Panc1 (cell line): ENCODE data around the gene IKBKG.

ENCODE experiments used
- TF ChIP-seq, protein P1 (sequence below): fragments of 450-650 bp; IDR thresholded peaks from 2 replicates; pipeline ENCODE4 v1.5.1; 2017; ENCODE audit warnings: mild to moderate bottlenecking
- TF ChIP-seq, protein P2 (sequence below), 2 experiments: IDR thresholded peaks; 2 replicates each; pipeline ENCODE4 v1.6.1; 2011 to 2012; ENCODE audit warnings: low read depth in 2 of 2, control low read depth in 1 of 2, low read length in 1 of 2, mild to moderate bottlenecking in 1 of 2, moderate library complexity in 1 of 2; ENCODE audit not compliant: insufficient read depth in 1 of 2

DNA sequence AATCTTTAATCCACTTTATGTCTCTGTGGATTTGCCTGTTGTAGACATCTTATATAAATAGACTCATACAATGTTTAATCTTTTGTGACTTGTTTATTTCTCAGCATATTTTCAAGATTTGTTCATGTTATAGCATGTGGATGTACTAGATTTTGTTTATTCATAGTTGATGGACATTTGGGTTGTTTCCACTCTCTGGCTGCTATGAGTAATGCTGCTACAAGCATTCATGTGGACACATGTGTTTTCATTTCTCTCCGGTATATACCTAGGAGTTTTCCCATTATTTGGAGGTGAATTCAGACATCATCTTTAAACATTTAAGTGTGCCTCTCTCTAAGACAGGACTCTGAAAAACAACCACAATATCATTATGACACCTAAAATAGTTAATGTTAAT lies 2.3 kb downstream of the IKBKG start:
- TF ChIP-seq, protein P1, sequence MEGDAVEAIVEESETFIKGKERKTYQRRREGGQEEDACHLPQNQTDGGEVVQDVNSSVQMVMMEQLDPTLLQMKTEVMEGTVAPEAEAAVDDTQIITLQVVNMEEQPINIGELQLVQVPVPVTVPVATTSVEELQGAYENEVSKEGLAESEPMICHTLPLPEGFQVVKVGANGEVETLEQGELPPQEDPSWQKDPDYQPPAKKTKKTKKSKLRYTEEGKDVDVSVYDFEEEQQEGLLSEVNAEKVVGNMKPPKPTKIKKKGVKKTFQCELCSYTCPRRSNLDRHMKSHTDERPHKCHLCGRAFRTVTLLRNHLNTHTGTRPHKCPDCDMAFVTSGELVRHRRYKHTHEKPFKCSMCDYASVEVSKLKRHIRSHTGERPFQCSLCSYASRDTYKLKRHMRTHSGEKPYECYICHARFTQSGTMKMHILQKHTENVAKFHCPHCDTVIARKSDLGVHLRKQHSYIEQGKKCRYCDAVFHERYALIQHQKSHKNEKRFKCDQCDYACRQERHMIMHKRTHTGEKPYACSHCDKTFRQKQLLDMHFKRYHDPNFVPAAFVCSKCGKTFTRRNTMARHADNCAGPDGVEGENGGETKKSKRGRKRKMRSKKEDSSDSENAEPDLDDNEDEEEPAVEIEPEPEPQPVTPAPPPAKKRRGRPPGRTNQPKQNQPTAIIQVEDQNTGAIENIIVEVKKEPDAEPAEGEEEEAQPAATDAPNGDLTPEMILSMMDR: no peak
- TF ChIP-seq, protein P2, sequence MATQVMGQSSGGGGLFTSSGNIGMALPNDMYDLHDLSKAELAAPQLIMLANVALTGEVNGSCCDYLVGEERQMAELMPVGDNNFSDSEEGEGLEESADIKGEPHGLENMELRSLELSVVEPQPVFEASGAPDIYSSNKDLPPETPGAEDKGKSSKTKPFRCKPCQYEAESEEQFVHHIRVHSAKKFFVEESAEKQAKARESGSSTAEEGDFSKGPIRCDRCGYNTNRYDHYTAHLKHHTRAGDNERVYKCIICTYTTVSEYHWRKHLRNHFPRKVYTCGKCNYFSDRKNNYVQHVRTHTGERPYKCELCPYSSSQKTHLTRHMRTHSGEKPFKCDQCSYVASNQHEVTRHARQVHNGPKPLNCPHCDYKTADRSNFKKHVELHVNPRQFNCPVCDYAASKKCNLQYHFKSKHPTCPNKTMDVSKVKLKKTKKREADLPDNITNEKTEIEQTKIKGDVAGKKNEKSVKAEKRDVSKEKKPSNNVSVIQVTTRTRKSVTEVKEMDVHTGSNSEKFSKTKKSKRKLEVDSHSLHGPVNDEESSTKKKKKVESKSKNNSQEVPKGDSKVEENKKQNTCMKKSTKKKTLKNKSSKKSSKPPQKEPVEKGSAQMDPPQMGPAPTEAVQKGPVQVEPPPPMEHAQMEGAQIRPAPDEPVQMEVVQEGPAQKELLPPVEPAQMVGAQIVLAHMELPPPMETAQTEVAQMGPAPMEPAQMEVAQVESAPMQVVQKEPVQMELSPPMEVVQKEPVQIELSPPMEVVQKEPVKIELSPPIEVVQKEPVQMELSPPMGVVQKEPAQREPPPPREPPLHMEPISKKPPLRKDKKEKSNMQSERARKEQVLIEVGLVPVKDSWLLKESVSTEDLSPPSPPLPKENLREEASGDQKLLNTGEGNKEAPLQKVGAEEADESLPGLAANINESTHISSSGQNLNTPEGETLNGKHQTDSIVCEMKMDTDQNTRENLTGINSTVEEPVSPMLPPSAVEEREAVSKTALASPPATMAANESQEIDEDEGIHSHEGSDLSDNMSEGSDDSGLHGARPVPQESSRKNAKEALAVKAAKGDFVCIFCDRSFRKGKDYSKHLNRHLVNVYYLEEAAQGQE (IDR thresholded peaks at IDR 0.05; ENCODE audit: insufficient read depth in 1 of 2, low read depth in 2 of 2, low read length in 1 of 2): no peak
